ENCODE results near the gene MYNN. TPM values are rescaled to one million over a fixed set of nuclear protein-coding genes. Genes with fewer than 3 reads are reported as not detected.

Gene MYNN
- total RNA-seq, 1 experiment from 2014 or later, result 16.2 TPM

DNA sequence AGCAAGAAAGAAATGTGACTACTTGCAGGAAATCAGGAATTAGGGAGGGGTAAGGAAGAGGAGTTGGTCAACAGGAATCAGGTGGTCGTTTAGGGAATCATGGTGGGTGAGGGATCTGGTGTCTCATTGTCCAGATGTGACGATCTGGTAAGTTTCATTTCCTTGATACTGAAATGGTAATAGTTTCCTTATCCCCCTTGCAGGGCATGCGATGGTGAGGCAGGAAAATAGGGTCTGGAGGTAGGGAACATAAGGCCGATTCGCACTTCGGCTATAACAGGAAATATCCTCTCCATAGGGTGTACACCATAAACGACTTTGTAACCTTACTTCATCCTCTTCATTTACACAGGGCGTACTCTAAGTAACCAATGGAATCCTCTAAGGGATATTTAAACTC, 40.1 kb downstream of the MYNN start:
- intact Hi-C loops (cut with micrococcal nuclease; ENCODE audit: unreplicated experiment) (no loop called here), in situ Hi-C loops (cut with HindIII; ENCODE audit: low pct_unique_long_range_greater_than_20kb, low sequenced_read_pairs) (no loop called here)
- Histone ChIP-seq H3K4me1 (ENCODE audit: control insufficient read depth, insufficient read depth, low read length) (peaks cover 17% of the 10 kb centered on the region; the same call in 1 of the 2 replicates), H3K27me3 (ENCODE audit: control insufficient read depth, insufficient read depth, low read length) (no peaks in the 10 kb centered on the region; the same call in 1 of the 2 replicates), H3K9me3 (ENCODE audit: control insufficient read depth, insufficient read depth, low read depth, low read length) (no peaks in the 10 kb centered on the region), H3K4me3 (ENCODE audit: low read depth in 2 of 2, low read length in 2 of 2) (peak overlapping the region; percentile 39 to 60), H3K27ac (ENCODE audit: low read length) (peak overlapping the region; percentile 29), H3K36me3 (ENCODE audit: control insufficient read depth, insufficient read depth, low read length) (no peaks in the 10 kb centered on the region)
- ChIA-PET CTCF (no interaction called here), POLR2A (no interaction called here)
- DNase-seq (ENCODE audit: low read depth, low spot score) (no peak), ATAC-seq (no peak)
- no TSS peak for BruUV-seq (replicated peaks)
- TF ChIP-seq, protein P1, sequence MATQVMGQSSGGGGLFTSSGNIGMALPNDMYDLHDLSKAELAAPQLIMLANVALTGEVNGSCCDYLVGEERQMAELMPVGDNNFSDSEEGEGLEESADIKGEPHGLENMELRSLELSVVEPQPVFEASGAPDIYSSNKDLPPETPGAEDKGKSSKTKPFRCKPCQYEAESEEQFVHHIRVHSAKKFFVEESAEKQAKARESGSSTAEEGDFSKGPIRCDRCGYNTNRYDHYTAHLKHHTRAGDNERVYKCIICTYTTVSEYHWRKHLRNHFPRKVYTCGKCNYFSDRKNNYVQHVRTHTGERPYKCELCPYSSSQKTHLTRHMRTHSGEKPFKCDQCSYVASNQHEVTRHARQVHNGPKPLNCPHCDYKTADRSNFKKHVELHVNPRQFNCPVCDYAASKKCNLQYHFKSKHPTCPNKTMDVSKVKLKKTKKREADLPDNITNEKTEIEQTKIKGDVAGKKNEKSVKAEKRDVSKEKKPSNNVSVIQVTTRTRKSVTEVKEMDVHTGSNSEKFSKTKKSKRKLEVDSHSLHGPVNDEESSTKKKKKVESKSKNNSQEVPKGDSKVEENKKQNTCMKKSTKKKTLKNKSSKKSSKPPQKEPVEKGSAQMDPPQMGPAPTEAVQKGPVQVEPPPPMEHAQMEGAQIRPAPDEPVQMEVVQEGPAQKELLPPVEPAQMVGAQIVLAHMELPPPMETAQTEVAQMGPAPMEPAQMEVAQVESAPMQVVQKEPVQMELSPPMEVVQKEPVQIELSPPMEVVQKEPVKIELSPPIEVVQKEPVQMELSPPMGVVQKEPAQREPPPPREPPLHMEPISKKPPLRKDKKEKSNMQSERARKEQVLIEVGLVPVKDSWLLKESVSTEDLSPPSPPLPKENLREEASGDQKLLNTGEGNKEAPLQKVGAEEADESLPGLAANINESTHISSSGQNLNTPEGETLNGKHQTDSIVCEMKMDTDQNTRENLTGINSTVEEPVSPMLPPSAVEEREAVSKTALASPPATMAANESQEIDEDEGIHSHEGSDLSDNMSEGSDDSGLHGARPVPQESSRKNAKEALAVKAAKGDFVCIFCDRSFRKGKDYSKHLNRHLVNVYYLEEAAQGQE (IDR thresholded peaks at IDR 0.05; ENCODE audit: insufficient read depth in 1 of 2, low read depth in 2 of 2, low read length in 1 of 2), result no peak
- TF ChIP-seq POLR2AphosphoS5 (IDR thresholded peaks at IDR 0.05; ENCODE audit: low read depth, low read length) (no peak), TCF7L2 (IDR thresholded peaks at IDR 0.05; ENCODE audit: low read depth, low read length) (no peak), SIN3A (IDR thresholded peaks at IDR 0.05; ENCODE audit: borderline replicate concordance, insufficient read depth, low read depth, low read length) (no peak), CTCF (IDR thresholded peaks at IDR 0.05) (no peak)

- Histone ChIP-seq H3K4me3 (ENCODE audit: low read depth in 2 of 2, low read length in 2 of 2) (peak overlapping the region; percentile 39 to 60), H3K27me3 (ENCODE audit: control insufficient read depth, insufficient read depth, low read length) (peaks cover 6% of the 10 kb centered on the region; the same call in 1 of the 2 replicates), H3K9me3 (ENCODE audit: control insufficient read depth, insufficient read depth, low read depth, low read length) (no peaks in the 10 kb centered on the region), H3K4me1 (ENCODE audit: control insufficient read depth, insufficient read depth, low read length) (peaks cover 17% of the 10 kb centered on the region; the same call in 1 of the 2 replicates), H3K36me3 (ENCODE audit: control insufficient read depth, insufficient read depth, low read length) (no peaks in the 10 kb centered on the region), H3K27ac (ENCODE audit: low read length) (no peak overlapping the region; the same call in 1 of the 2 replicates)
- intact Hi-C loops (cut with micrococcal nuclease; ENCODE audit: unreplicated experiment), result no loop called here
- peak; percentile 79 for TF ChIP-seq CTCF (IDR thresholded peaks at IDR 0.05)
- TF ChIP-seq, protein P1 (IDR thresholded peaks at IDR 0.05; ENCODE audit: insufficient read depth in 1 of 2, low read depth in 2 of 2, low read length in 1 of 2), result no peak
- CTCF ChIA-PET, result no interaction called here
- in situ Hi-C loops (cut with HindIII; ENCODE audit: low pct_unique_long_range_greater_than_20kb, low sequenced_read_pairs), result no loop called here
- peak; percentile 54 for ATAC-seq
- BruUV-seq (replicated peaks), result no TSS peak
- no peak for DNase-seq (ENCODE audit: low read depth, low spot score)
- POLR2A ChIA-PET, result no interaction called here
These were observed 40.7 kb downstream of the MYNN start for GRCh38 chr3:169813757-169814517.

Data from Panc1 (cell line).